A549 (cell line): ENCODE data around the gene OBSCN.

Experiments
- ATOH8 ChIP-seq: fragments of 250-450 bp; sonication (Bioruptor Pico); IDR thresholded peaks from 2 replicates; pipeline ENCODE4 v1.5.0; 2020; ENCODE audit warnings: low read depth, mild to moderate bottlenecking, moderate library complexity
- CTCF ChIP-seq: fragments of >200 bp; sonication (Bioruptor Twin); formaldehyde crosslinking; IDR thresholded peaks from 3 replicates; pipeline ENCODE4 v1.5.1; 2016
- EP300 ChIP-seq, 2 experiments: fragments of >200 bp; sonication (Bioruptor Twin); formaldehyde crosslinking; IDR thresholded peaks; 2 replicates in 1 of 2; 3 replicates in 1 of 2; pipeline ENCODE4 v1.6.1; 2016 to 2017
- FOSL2 ChIP-seq, 2 experiments: fragments of 450-650 bp in 1 of 2; fragments of >200 bp in 1 of 2; sonication (Bioruptor Twin) in 1 of 2; formaldehyde crosslinking; IDR thresholded peaks; 2 replicates each; pipeline versions ENCODE4 v1.5.0 to v1.6.1; 2016 to 2020; ENCODE audit warnings: mild to moderate bottlenecking in 1 of 2, moderate library complexity in 1 of 2
- HEYL ChIP-seq: fragments of 250-450 bp; sonication (Bioruptor Pico); IDR thresholded peaks from 2 replicates; pipeline ENCODE4 v1.8.0; 2021; ENCODE audit warnings: mild to moderate bottlenecking, moderate library complexity
- JUN ChIP-seq, 2 experiments: fragments of >200 bp; sonication (Bioruptor Twin); formaldehyde crosslinking; IDR thresholded peaks; 2 replicates in 1 of 2; 3 replicates in 1 of 2; pipeline ENCODE4 v1.6.1; 2016 to 2017
- MAFK ChIP-seq: fragments of 450-650 bp; IDR thresholded peaks from 2 replicates; pipeline ENCODE4 v1.6.1; 2014; ENCODE audit not compliant: partially characterized antibody
- MAX ChIP-seq: IDR thresholded peaks from 2 replicates; pipeline ENCODE4 v1.6.1; 2012
- POLR2A ChIP-seq: IDR thresholded peaks from 2 replicates; pipeline ENCODE4 v1.6.1; 2012; ENCODE audit warnings: mild to moderate bottlenecking, low read length
- RAD21 ChIP-seq, 2 experiments: fragments of >200 bp in 1 of 2; sonication (Bioruptor Twin) in 1 of 2; formaldehyde crosslinking in 1 of 2; IDR thresholded peaks in 1 of 2; conservative IDR thresholded peaks in 1 of 2; 2 replicates in 1 of 2; 3 replicates in 1 of 2; pipeline ENCODE4 v1.6.1; 2012 to 2018; ENCODE audit warnings: inconsistent platforms in 1 of 2
- REST ChIP-seq: fragments of 200-600 bp; sonication (generic); IDR thresholded peaks from 2 replicates; pipeline ENCODE4 v1.6.1; 2016; ENCODE audit warnings: antibody characterized with exemption, mild to moderate bottlenecking, moderate library complexity
- RFX5 ChIP-seq: fragments of 450-650 bp; IDR thresholded peaks from 2 replicates; pipeline ENCODE4 v1.7.1; 2014; ENCODE audit warnings: antibody characterized with exemption, mild to moderate bottlenecking, moderate library complexity
- SMC3 ChIP-seq: fragments of >200 bp; sonication (Bioruptor Twin); formaldehyde crosslinking; IDR thresholded peaks from 3 replicates; pipeline ENCODE4 v1.6.1; 2018; ENCODE audit warnings: inconsistent platforms
- TP53 ChIP-seq: fragments of 250-450 bp; sonication (Bioruptor Pico); IDR thresholded peaks from 2 replicates; pipeline ENCODE4 v1.5.0; 2021; ENCODE audit warnings: mild to moderate bottlenecking, moderate library complexity

- TF ChIP-seq POLR2A (no peak), JUN (IDR thresholded peaks at IDR 0.05) (no peak), CTCF (no peak), EP300 (IDR thresholded peaks at IDR 0.05) (no peak), RAD21 (conservative IDR thresholded peaks at IDR 0.05 in 1 of 2, IDR thresholded peaks at IDR 0.05 in 1 of 2) (no peak), HEYL (CRISPR knock-in tag) (no peak), MAFK (no peak), SMC3 (no peak), REST (no peak), MAX (no peak), ATOH8 (CRISPR knock-in tag) (no peak), RFX5 (no peak), TP53 (no peak), FOSL2 (IDR thresholded peaks at IDR 0.05) (no peak), FOSL2 (CRISPR knock-in tag; IDR thresholded peaks at IDR 0.05) (no peak)
Observed at GRCh38 chr1:228308628-228309325, 100.9 kb downstream of the OBSCN start.
